ENCODE measurements around the gene DPP6. TPM values are rescaled to one million over a fixed set of nuclear protein-coding genes. Genes with fewer than 3 reads are reported as not detected.
A peak's percentile ranks its signal among the peaks of the same experiment; 100 is the strongest.
"Not testable (repeated sequence)": the region's sequence is repeated elsewhere in the genome, so short reads cannot be mapped to it uniquely, and the experiment has no call there.

The DPP6 gene
- total and polyA plus RNA-seq, 12 donors = 0.07 to 2.1 (median 0.16) TPM; not detected in 4

- H3K27ac ChIP-seq; intact Hi-C loops (cut with DNase I); H3K36me3 ChIP-seq; H3K27me3 ChIP-seq; H3K4me1 ChIP-seq; H3K9me3 ChIP-seq; H3K4me3 ChIP-seq: not testable (repeated sequence)
- TF ChIP-seq CTCF (IDR thresholded peaks at IDR 0.05) = peak in 3 of 9 donors; percentile 10 to 23 (median 13)
- WGBS, 2 donors = 4% methylated on average over 4 of the region's 13 CpGs; no CpG with 5 or more reads in 1 of the 2 donors
- peak in 5 of 8 donors; percentile 47 to 89 (median 62) for ATAC-seq
- peak in 1 of 2 donors; percentile 9 for DNase-seq
These were observed 12.6 kb upstream of the DPP6 start for GRCh38 chr7:154039466-154040165.

DNA sequence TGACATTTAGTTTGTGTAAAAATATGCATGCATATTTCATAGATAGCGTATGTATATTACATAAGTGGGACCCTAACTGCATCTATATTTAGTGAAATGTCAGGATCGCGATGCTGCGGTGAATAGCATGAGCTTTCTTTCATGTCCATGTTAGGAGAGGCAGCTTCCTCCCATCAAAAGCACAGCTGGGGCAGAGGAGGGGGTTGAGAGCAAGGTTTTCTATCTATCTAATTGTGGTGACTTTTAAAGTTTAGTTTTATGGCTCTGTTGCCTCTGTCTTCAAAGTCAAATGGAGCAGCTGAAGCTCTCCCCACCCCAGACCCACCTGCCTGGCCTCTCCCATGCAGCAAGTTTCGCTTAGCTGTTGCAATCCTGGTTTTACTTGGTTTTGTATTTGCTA is 1.8 kb upstream of the DPP6 start:
- H3K27ac ChIP-seq; intact Hi-C loops (cut with DNase I); DNase-seq; ATAC-seq; H3K4me3 ChIP-seq; H3K36me3 ChIP-seq; H3K9me3 ChIP-seq; H3K4me1 ChIP-seq: not testable (repeated sequence)
- H3K27me3 ChIP-seq = peaks cover 0 to 24% (median 11%) of the 10 kb centered on the region in 7 donors
- 91 to 92% methylated on average over 5 of the region's 5 CpGs for WGBS, 2 donors

DNA sequence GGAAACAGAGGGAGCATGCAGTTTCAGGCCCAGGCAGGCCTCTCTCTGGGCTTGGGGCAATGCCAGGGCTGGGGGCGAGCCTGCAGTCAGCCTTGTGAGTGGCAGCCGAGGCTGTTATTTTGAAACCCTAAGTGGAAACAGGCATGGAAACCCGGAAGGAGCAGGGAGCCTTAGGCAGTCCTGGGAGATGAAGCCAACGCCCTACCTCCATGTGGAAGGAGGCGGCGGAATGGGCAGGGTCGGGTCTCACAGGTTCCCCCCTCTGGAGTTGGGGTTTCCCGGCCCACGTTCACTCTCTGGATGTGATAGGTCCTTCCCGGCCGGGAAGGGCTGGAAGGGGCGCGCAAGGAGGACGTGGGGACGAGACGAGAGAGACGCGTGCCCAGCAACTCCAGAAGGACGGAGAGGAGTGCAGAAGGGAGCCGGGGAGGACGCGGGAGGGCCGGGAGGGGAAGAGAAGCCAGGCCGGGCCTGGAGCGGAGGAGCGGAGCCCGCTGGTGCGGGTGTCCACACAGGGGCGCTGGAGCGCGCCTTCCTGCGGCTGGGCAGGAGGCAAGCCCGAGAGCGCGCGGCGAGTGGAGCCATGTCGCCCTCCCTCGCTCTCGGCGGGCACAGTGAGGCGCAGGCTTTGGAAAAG is 1.1 kb upstream of the DPP6 start:
- H3K9me3 ChIP-seq; H3K4me3 ChIP-seq; H3K27ac ChIP-seq; H3K36me3 ChIP-seq; intact Hi-C loops (cut with DNase I); H3K4me1 ChIP-seq; DNase-seq: not testable (repeated sequence)
- WGBS, 2 donors = 4 to 12% methylated on average over 16 to 18 of the region's 42 CpGs
- peaks cover 0 to 24% (median 11%) of the 10 kb centered on the region in 7 donors for H3K27me3 ChIP-seq
- peak; percentile 83 to 93 (median 88) for ATAC-seq

DNA sequence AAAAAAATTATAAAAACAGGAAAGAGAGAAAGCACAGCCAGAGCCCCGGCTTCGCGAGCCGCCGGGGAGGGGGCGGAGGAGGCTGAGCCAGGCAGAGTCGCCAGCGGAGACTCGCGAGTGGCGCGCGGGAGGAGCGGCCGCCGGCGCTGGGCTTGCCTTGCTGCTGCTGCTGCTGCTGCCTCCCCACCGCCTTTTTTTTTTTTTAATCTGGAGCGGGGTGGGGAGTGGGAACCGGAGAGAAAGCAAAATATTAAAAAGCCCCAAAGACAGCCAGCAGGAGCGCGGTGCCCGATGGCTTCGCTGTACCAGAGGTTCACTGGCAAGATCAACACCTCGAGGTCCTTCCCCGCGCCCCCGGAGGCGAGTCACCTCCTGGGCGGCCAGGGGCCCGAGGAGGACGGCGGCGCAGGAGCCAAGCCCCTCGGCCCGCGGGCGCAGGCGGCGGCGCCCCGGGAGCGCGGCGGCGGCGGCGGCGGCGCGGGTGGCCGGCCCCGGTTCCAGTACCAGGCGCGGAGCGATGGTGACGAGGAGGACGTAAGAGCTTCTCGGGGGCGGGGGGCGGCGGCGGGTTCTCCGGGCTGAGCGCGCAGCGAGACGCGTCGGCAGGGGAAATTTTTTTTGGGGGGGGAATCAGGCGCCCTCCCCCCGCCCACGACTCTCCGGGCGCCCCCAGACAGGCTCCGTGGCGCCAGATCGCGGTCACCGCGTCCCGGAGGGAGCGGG is 493 bp downstream of the DPP6 start:
- H3K4me1 ChIP-seq; H3K27ac ChIP-seq; intact Hi-C loops (cut with DNase I); ATAC-seq; H3K36me3 ChIP-seq; H3K9me3 ChIP-seq; DNase-seq: not testable (repeated sequence)
- 1% methylated on average over 42 to 80 of the region's 83 CpGs for WGBS, 2 donors
- H3K4me3 ChIP-seq = peak overlapping the region in 1 of 10 donors; percentile 5
- H3K27me3 ChIP-seq = peaks cover 0 to 24% (median 11%) of the 10 kb centered on the region in 7 donors

GRCh38 chr7:154053466-154054312 is 1.5 kb downstream of the DPP6 start:
- H3K9me3 ChIP-seq; DNase-seq; H3K36me3 ChIP-seq; H3K4me1 ChIP-seq; ATAC-seq; intact Hi-C loops (cut with DNase I); H3K4me3 ChIP-seq; H3K27ac ChIP-seq: not testable (repeated sequence)
- WGBS, 2 donors = 33 to 36% methylated on average over 9 to 10 of the region's 16 CpGs
- H3K27me3 ChIP-seq = peaks cover 0 to 24% (median 11%) of the 10 kb centered on the region in 7 donors

DNA sequence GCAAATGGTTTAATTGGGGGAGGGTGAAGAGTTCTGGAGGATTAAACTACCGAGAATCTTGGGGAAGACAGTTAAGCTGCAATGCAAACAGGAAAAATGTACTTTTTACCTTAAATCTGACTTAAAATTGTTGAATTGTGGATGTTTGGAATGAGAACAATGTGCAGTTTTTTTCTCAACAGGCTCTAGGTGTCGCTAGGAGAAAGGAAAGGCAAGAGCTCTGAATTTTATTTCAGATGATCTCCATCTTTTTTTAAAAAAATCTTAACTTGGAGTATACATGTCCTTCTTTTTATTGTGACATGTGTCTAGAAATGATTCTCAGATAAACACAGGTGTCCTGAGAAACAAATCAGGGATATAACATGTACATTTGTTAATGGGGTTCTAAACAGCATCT is 2.5 kb downstream of the DPP6 start:
- ATAC-seq, H3K36me3 ChIP-seq: not testable (repeated sequence)
- WGBS, 2 donors = 14 to 33% methylated on average over 1 of the region's 2 CpGs

DNA sequence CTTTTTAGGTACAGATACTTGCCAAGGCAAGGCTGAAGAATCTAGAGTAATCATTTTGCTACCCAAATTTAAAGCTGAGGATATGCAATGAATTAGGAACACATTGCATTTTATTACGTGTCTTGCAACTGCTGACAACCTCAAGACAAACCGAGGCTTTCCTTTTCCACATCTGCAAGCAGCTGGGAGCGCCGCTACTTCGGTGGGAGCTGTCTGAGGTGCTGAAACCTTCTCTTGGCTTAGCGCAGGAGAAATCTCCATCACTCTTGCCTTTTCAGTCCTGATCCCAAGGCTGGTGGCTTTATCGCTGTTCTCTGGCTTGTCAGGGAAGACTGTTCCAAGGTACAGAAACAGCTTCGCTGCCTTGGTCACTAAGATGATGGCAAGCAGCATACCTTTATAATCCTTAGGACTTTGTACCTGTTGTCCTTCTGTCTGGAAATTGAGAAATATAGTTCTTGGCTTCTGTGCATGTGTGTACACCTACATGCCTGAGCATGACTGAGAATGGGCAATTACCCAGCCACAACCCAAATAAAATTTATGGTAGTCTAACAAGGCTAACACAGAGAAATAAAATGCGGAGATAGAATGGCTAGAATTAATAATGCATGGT is 3.4 kb downstream of the DPP6 start:
- ATAC-seq = peak in 1 of 8 donors; percentile 55
- H3K27ac ChIP-seq; intact Hi-C loops (cut with DNase I); H3K4me3 ChIP-seq; H3K9me3 ChIP-seq; H3K4me1 ChIP-seq; H3K36me3 ChIP-seq: not testable (repeated sequence)
- DNase-seq = peak in 1 of 2 donors; percentile 23
- WGBS, 2 donors = 8 to 14% methylated on average over 9 of the region's 9 CpGs
- peaks cover 0 to 24% (median 11%) of the 10 kb centered on the region in 7 donors for H3K27me3 ChIP-seq

More for the DNA sequence above, 2.5 kb downstream of the DPP6 start:
- H3K4me1 ChIP-seq; intact Hi-C loops (cut with DNase I); DNase-seq; H3K9me3 ChIP-seq; H3K4me3 ChIP-seq; H3K27ac ChIP-seq: not testable (repeated sequence)
- peaks cover 0 to 24% (median 11%) of the 10 kb centered on the region in 7 donors for H3K27me3 ChIP-seq

DNA sequence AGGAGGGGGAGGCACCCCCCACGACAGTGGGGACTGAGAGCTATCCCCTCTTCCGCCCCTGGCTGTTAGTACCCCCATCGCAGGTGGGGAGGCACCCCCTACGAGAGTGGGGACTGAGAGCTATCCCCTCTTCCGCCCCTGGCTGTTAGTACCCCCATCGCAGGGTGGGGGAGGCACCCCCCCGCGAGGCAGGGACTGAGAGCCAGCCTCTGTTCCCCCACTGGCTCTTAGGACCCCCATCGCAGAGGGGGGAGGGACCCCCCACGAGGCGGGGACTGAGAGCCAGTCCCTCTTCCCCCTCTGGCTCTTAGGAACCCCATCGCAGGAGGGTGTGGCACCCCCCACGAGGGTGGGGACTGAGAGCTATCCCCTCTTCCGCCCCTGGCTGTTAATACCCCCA is 6.6 kb downstream of the DPP6 start:
- H3K36me3 ChIP-seq; H3K4me3 ChIP-seq; H3K9me3 ChIP-seq; H3K27ac ChIP-seq; H3K4me1 ChIP-seq; ATAC-seq; intact Hi-C loops (cut with DNase I); H3K27me3 ChIP-seq; DNase-seq: not testable (repeated sequence)
- 83 to 90% methylated on average over 9 to 14 of the region's 14 CpGs for WGBS, 2 donors

DNA sequence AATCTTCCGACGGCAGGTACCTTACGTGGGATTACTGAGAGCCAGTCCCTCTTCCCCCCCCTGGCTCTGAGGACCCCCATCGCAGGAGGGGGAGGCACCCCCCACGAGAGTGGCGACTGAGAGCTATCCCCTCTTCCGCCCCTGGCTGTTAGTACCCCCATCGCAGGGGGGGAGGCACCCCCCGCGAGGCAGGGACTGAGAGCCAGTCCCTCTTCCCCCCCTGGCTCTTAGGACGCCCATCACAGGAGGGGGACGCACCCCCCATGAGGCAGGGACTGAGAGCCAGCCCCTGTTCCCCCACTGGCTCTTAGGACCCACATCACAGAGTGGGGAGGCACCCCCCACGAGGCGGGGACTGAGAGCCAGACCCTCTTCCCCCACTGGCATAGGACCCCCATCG is 8.4 kb downstream of the DPP6 start:
- H3K36me3 ChIP-seq; intact Hi-C loops (cut with DNase I); H3K27ac ChIP-seq; H3K4me3 ChIP-seq; DNase-seq; H3K9me3 ChIP-seq; ATAC-seq; H3K4me1 ChIP-seq; H3K27me3 ChIP-seq: not testable (repeated sequence)
- WGBS, 2 donors = 85 to 91% methylated on average over 15 of the region's 15 CpGs
